CD4-positive, alpha-beta T cell (primary cell): ENCODE data around the gene TPCN1. TPM values are rescaled to one million over a fixed set of nuclear protein-coding genes. Genes with fewer than 3 reads are reported as not detected.

ENCODE experiments used
- ATAC-seq: fragments of 200-7000 bp; cut with Tn5 transposase; one replicate; pipeline ENCODE4 v1.10.0; 2022; ENCODE audit warnings: mild to moderate bottlenecking; ENCODE audit not compliant: poor library complexity
- CTCF ChIA-PET: fragments of 350-600 bp; sonication (Branson Sonifier 250); formaldehyde crosslinking; loops from one replicate; lab custom pipeline; 2021; ENCODE audit warnings: antibody characterized with exemption, inconsistent platforms; lab: Charles Lee
- POLR2A ChIA-PET: fragments of 350-600 bp; sonication (Branson Sonifier 250); formaldehyde crosslinking; loops from one replicate; lab custom pipeline; 2021; ENCODE audit warnings: antibody characterized with exemption, inconsistent platforms; lab: Charles Lee
- DNase-seq, 14 experiments: peaks; one replicate each; pipeline ENCODE4 v3.0.0-alpha.2; 2013 to 2020; ENCODE audit warnings: mixed read lengths in 2 of 14
- H3K27ac ChIP-seq, 2 donors: one replicate each; pipeline versions ENCODE4 v1.5.1 to v1.7.0; 2013; ENCODE audit warnings: low read length in 2 of 2, low read depth in 1 of 2, mild to moderate bottlenecking in 1 of 2
- H3K27me3 ChIP-seq, 2 experiments: 1 replicate in 1 of 2; 2 replicates in 1 of 2; pipeline versions ENCODE4 v1.6.1 to v1.7.0; 2013; ENCODE audit warnings: low read length in 2 of 2, control low read depth in 1 of 2, mild to moderate bottlenecking in 1 of 2, moderate library complexity in 1 of 2; ENCODE audit not compliant: insufficient read depth in 2 of 2, control insufficient read depth in 1 of 2
- H3K36me3 ChIP-seq: one replicate; pipeline ENCODE4 v1.6.1; 2013; ENCODE audit warnings: low read length, control low read depth; ENCODE audit not compliant: insufficient read depth
- H3K4me1 ChIP-seq: one replicate; pipeline ENCODE4 v1.6.1; 2013; ENCODE audit warnings: low read length, control low read depth; ENCODE audit not compliant: insufficient read depth
- H3K4me3 ChIP-seq: one replicate; pipeline ENCODE4 v1.5.1; 2013; ENCODE audit warnings: mild to moderate bottlenecking, low read length, moderate library complexity
- H3K9me3 ChIP-seq, 2 experiments: 1 replicate in 1 of 2; 2 replicates in 1 of 2; pipeline versions ENCODE4 v1.6.1 to v1.7.0; 2013; ENCODE audit warnings: low read length in 2 of 2, mild to moderate bottlenecking in 2 of 2, control low read depth in 1 of 2, moderate library complexity in 1 of 2; ENCODE audit not compliant: control insufficient read depth in 1 of 2, insufficient read depth in 1 of 2
- H3K27ac Mint-ChIP-seq: one replicate; pipeline ENCODE4 v1.8.0; 2020; ENCODE audit warnings: mixed read lengths
- H3K27me3 Mint-ChIP-seq: one replicate; pipeline ENCODE4 v1.8.0; 2021; ENCODE audit warnings: mixed read lengths
- H3K36me3 Mint-ChIP-seq: one replicate; pipeline ENCODE4 v1.8.0; 2021; ENCODE audit warnings: low read depth, mixed read lengths
- H3K4me1 Mint-ChIP-seq: one replicate; pipeline ENCODE4 v1.8.0; 2021; ENCODE audit warnings: low read depth, mixed read lengths
- H3K4me3 Mint-ChIP-seq: one replicate; pipeline ENCODE4 v1.8.0; 2020; ENCODE audit warnings: mild to moderate bottlenecking, mixed read lengths
- H3K9me3 Mint-ChIP-seq: one replicate; pipeline ENCODE4 v1.8.0; 2020; ENCODE audit warnings: mixed read lengths
- CTCF ChIP-seq: fragments of 200-600 bp; IDR thresholded peaks from one replicate; pipeline ENCODE4 v1.8.0; 2022; ENCODE audit warnings: antibody characterized with exemption, mild to moderate bottlenecking
- intact Hi-C, 2 experiments: fragments of 100-400 bp; cut with DNase I in 1 of 2; cut with micrococcal nuclease in 1 of 2; formaldehyde crosslinking; loops; one replicate each; pipeline versions ENCODE4 v1.15.1 to v1.9.0; 2023 to 2025; cut with DNase I, micrococcal nuclease
- total RNA-seq, 174 experiments: library from RNA in 2 of 174; stranded (reverse) in 2 of 174; gene quantifications; one replicate each; pipeline ENCODE4 v1.2.3 and lab custom pipeline; 2021 to 2026

TPCN1 gene
- total RNA-seq, 2 experiments from 2014 or later: 52.4 to 59.7 TPM

GRCh38 chr12:113322343-113322742, 101.1 kb downstream of the TPCN1 start:
- no peaks in the 10 kb centered on the region for H3K4me1 ChIP-seq
- ATAC-seq: no peak
- peaks cover 76% of the 10 kb centered on the region for H3K36me3 ChIP-seq
- H3K9me3 Mint-ChIP-seq: no peaks in the 10 kb centered on the region
- intact Hi-C loops: no loop called here
- H3K27ac Mint-ChIP-seq: peak overlapping the region; percentile 47
- no peaks in the 10 kb centered on the region for H3K27me3 ChIP-seq
- peak overlapping the region; percentile 4 for H3K4me3 Mint-ChIP-seq
- H3K36me3 Mint-ChIP-seq: peaks cover 86% of the 10 kb centered on the region
- ChIA-PET CTCF (no interaction called here), POLR2A (no interaction called here)
- H3K27ac ChIP-seq: no peak overlapping the region
- no peaks in the 10 kb centered on the region for H3K27me3 Mint-ChIP-seq
- H3K4me1 Mint-ChIP-seq: peaks cover 19% of the 10 kb centered on the region
- no peak for TF ChIP-seq CTCF
- no peak overlapping the region for H3K4me3 ChIP-seq
- peak in 2 of 14 experiments; percentile 22 to 41 for DNase-seq
- no peaks in the 10 kb centered on the region for H3K9me3 ChIP-seq

DNA sequence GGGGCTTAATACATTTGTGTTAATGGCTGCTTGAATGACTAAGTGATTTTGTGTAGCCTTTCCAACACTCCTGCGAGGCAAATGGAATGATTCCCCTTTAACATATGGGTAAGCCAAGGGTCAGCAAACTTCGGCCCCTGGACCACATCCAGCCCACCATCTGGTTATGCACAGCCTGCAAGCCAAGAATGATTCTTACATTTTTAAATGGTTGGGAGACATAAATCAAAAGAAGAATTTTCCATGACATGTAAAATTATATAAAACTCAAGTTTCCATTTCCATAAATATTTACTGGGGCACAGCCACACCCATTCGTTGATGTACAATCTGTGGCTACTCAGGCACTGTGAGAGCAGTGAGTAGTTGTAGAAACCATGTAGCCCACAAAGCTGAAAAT, 104.7 kb downstream of the TPCN1 start:
- no peak for TF ChIP-seq CTCF
- CTCF ChIA-PET: no interaction called here
- H3K36me3 ChIP-seq: peaks cover 65% of the 10 kb centered on the region
- no peak overlapping the region for H3K4me3 ChIP-seq
- H3K27me3 ChIP-seq: no peaks in the 10 kb centered on the region
- intact Hi-C loops: no loop called here
- Mint-ChIP-seq H3K4me3 (no peak overlapping the region), H3K27me3 (no peaks in the 10 kb centered on the region), H3K36me3 (peaks cover 80% of the 10 kb centered on the region), H3K9me3 (no peaks in the 10 kb centered on the region), H3K4me1 (peaks cover 38% of the 10 kb centered on the region), H3K27ac (no peak overlapping the region)
- POLR2A ChIA-PET: interaction anchor here (0.7 kb wide), 1 partner anchor 9 kb away, joined by 3 read pairs; the partner anchor contains the start of gene SLC8B1
- H3K9me3 ChIP-seq: no peaks in the 10 kb centered on the region
- H3K27ac ChIP-seq: no peak overlapping the region
- H3K4me1 ChIP-seq: peaks cover 16% of the 10 kb centered on the region
- DNase-seq (no peak), ATAC-seq (no peak)

GRCh38 chr12:113326775-113327395, 105.6 kb downstream of the TPCN1 start:
- no peak for DNase-seq
- Histone ChIP-seq H3K36me3 (peaks cover 63% of the 10 kb centered on the region), H3K4me1 (peaks cover 16% of the 10 kb centered on the region), H3K9me3 (no peaks in the 10 kb centered on the region), H3K27ac (no peak overlapping the region), H3K4me3 (no peak overlapping the region), H3K27me3 (no peaks in the 10 kb centered on the region)
- no peak for TF ChIP-seq CTCF
- Mint-ChIP-seq H3K4me3 (no peak overlapping the region), H3K27me3 (no peaks in the 10 kb centered on the region), H3K4me1 (peaks cover 45% of the 10 kb centered on the region), H3K27ac (peak overlapping the region; percentile 33), H3K9me3 (no peaks in the 10 kb centered on the region), H3K36me3 (peaks cover 79% of the 10 kb centered on the region)
- no peak for ATAC-seq
- intact Hi-C loops: no loop called here
- POLR2A ChIA-PET: interaction anchor here (0.7 kb wide), 1 partner anchor 8 kb away, joined by 3 read pairs; the partner anchor contains the start of gene SLC8B1
- CTCF ChIA-PET: no interaction called here
